NCI-H2227 treated with DMSO at 0.1 percent for 48 hours (cell line): ENCODE measurements around the gene PLEKHM3.

Source experiments
- DNase-seq: peaks from one replicate; lab custom pipeline; 2025; lab: John Stamatoyannopoulos, UW

The PLEKHM3 gene

GRCh38 chr2:207792244-207792785 lies 233.0 kb downstream of the PLEKHM3 start:
- no peak for DNase-seq

DNA sequence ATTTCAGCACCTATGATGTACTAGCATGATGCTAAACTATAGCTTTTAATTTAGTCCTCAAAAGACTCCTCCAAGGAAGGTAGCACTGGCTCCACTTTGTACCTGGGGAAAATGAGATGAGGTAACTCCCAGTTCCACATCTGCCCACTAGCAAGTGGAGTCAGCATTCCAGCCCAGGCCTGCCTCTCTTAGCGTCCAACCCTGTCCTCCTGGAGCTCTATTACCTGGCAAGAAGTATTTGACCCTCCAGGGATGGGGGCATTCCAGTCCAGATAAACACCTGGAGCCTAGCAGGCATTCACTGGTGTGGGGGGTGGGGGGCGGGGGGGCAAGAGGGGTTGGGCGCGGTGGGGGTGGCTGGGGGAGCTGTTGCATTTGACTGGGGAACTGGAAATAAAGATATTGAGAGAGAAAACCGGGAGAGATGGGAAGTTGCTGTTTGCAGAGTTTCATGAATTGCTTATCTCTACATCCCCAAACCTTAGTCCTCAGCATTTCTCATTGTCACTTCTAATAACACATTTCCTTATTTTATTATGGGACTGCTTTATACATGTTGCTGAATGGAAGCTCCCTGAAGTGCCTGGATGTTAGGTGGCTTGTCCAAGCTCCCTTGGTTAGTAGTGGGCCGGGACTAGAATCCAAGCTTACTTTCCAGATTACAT lies 233.6 kb downstream of the PLEKHM3 start:
- no peak for DNase-seq

DNA sequence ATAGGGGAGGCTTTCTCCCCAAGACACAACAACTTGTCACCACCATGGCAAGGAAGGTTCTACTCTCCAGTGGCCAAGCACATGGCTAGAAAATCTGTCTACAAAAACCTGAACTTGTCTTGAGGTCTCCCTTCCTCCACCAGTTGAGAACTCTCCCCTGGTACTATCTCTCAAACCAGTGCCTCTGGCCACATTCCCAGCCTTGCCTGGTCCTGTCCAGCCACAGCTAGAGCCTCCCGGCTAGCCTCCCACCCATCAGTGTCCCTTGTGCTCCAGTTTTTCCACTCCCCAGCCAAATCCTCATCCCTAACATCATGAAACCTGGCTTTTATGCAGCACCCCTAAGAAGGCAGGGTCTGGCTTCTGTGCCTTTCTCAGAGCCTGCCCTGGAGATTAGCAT lies 234.4 kb downstream of the PLEKHM3 start:
- no peak for DNase-seq

GRCh38 chr2:207787800-207788199 lies 237.5 kb downstream of the PLEKHM3 start:
- DNase-seq, result no peak

- DNase-seq, result no peak
Observed at GRCh38 chr2:207787017-207787416, 238.3 kb downstream of the PLEKHM3 start.

GRCh38 chr2:207784898-207785297 lies 240.4 kb downstream of the PLEKHM3 start:
- no peak for DNase-seq

DNA sequence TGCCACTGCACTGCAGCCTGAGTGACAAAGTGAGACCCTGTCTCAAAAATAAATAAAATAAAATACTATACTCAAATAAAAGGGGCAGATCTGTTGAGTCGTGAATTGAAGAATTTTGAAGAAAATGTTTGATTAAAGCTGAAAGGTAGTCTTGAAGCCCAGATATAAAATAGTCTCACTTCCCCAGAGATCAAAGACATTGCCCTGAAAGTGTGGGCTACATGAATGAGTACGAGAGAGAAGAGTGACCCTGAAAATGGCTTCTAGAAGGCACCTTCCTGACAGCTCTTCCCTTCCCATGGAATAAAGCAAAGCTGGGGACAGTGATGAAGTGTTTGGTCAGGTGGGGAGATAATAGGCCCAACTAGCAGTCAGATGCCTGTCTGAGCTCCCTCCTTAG lies 241.8 kb downstream of the PLEKHM3 start:
- DNase-seq, result no peak

- DNase-seq, result peak; percentile 46
Observed at GRCh38 chr2:207782238-207783030, 242.9 kb downstream of the PLEKHM3 start.

DNA sequence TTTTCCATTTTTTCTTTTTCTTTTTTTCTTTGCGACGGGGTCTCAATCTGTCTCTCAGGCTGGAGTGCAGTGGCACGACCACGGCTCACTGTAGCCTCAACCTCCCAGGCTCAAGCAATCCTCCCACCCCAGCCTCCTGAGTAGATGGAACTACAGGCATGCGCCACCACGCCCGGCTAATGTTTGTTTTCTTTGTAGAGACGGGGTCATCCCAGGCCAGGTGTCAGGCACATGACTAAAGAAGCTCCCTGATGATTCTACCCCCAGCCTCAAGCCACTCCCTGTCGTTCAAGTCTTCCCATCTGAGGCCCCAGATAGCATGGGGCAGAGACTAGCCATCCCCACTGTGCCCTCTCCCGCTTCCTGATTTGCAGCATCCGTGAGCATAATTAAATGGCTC lies 245.8 kb downstream of the PLEKHM3 start:
- DNase-seq, result no peak

GRCh38 chr2:207778298-207778882 lies 246.9 kb downstream of the PLEKHM3 start:
- DNase-seq, result no peak

- no peak for DNase-seq
Observed at GRCh38 chr2:207777124-207777523, 248.2 kb downstream of the PLEKHM3 start.

GRCh38 chr2:207775473-207775872 lies 249.9 kb downstream of the PLEKHM3 start:
- DNase-seq, result no peak

- no peak for DNase-seq
Observed at GRCh38 chr2:207772844-207773205, 252.5 kb downstream of the PLEKHM3 start.

DNA sequence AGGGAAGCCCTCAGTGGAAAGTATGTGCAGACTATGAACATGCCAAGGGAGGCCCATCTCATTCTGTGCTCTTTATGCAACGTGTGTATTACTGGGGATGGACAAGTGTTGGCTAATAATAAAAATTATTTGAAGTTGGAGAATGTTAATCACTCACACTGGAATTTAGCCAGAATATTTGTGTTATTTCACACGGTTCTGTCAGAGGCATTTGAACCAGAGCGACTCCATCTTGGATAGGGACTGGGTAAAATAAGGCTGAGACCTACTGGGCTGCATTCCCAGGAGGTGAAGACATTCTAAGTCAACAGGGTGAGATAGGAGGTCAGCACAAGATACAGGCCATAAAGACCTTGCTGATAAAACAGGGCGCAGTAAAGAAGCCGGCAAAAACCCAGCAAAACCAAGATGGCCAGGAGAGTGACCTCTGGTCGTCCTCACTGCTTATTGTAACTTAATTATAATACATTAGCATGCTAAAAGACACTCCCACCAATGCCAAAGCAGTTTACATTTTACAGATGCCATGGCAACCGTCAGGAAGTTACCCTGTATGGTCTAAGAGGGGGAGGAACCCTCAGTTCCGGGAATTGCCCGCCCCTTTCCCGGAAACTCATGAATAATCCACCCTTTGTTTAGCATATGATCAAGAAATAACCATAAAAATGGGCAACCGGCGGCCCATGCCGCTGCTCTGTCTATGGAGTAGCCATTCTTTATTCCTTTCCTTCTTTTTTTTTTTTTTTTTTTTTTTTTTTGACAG lies 253.1 kb downstream of the PLEKHM3 start:
- DNase-seq, result peak; percentile 24

DNA sequence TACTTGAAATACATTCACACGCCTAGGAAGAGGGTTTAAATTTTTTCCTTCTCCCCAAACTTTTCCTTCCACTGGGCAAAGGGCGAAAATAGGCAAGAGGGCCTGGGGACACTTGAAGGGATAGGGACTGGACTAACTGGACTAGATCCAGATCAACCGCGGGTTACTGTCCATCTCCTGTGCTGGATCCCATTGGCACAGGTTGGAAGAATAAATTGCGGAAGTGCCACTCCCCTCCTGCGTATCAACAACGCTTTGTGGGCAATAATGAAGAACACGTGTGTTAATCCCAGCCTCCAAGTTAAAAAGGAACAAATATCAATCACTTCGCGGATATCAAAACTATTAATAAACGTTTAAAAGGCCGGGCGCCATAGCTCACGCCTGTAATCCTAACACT lies 253.9 kb downstream of the PLEKHM3 start:
- DNase-seq, result no peak
